Measurements from ENCODE around the gene COL27A1.

DNA sequence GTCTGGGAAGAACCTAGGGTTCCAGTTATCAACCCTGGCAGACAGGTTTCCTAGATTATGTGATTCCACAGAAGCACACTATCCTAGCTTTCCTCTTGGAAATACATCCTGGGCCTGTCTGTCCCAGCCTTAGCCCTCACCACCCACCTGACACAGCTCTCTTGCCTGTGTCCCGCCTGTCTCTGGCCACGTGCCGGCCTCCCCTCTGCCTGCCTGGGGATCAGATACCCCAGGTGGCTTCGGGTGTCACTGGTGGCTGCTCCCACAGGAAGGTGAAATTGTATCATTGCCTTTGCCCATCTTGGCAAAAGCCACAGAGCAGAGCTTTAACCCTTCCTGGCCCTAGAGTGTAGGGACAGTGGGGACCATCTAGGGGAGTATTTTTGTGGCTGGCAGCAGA is 6.2 kb downstream of the COL27A1 start:
- no peak for TF ChIP-seq POLR2A (IDR thresholded peaks at IDR 0.05)
- TF ChIP-seq, protein P1, sequence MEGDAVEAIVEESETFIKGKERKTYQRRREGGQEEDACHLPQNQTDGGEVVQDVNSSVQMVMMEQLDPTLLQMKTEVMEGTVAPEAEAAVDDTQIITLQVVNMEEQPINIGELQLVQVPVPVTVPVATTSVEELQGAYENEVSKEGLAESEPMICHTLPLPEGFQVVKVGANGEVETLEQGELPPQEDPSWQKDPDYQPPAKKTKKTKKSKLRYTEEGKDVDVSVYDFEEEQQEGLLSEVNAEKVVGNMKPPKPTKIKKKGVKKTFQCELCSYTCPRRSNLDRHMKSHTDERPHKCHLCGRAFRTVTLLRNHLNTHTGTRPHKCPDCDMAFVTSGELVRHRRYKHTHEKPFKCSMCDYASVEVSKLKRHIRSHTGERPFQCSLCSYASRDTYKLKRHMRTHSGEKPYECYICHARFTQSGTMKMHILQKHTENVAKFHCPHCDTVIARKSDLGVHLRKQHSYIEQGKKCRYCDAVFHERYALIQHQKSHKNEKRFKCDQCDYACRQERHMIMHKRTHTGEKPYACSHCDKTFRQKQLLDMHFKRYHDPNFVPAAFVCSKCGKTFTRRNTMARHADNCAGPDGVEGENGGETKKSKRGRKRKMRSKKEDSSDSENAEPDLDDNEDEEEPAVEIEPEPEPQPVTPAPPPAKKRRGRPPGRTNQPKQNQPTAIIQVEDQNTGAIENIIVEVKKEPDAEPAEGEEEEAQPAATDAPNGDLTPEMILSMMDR (IDR thresholded peaks at IDR 0.05) = no peak

Data from adrenal gland (tissue), 5 donors.